ENCODE data around the gene PRRC2C.

DNA sequence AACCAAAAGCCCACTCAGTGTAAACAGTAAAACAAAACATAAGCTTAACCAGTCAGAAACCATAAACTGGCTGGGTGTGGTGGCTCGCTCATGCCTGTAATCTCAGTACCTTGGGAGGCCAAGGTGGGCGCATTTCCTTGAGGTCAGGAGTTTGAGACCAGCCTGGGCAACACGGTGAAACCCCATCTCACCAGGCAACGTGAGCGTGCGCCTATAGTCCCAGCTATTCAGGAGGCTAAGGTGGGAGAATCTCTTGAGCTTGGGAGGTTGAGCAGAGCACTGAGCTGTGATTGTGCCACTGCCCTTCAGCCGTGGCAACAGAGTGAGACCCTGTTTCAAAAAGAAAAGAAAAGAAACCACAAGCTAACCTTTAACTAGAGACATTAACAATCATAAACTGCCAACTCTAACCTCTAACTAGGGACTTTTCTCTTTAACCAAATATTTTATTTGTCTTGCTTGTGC, 13.1 kb upstream of the PRRC2C start:
- TF ChIP-seq, protein P1, sequence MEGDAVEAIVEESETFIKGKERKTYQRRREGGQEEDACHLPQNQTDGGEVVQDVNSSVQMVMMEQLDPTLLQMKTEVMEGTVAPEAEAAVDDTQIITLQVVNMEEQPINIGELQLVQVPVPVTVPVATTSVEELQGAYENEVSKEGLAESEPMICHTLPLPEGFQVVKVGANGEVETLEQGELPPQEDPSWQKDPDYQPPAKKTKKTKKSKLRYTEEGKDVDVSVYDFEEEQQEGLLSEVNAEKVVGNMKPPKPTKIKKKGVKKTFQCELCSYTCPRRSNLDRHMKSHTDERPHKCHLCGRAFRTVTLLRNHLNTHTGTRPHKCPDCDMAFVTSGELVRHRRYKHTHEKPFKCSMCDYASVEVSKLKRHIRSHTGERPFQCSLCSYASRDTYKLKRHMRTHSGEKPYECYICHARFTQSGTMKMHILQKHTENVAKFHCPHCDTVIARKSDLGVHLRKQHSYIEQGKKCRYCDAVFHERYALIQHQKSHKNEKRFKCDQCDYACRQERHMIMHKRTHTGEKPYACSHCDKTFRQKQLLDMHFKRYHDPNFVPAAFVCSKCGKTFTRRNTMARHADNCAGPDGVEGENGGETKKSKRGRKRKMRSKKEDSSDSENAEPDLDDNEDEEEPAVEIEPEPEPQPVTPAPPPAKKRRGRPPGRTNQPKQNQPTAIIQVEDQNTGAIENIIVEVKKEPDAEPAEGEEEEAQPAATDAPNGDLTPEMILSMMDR (IDR thresholded peaks at IDR 0.05; ENCODE audit: low read length) = no peak
- TF ChIP-seq EZH2 (optimal IDR thresholded peaks at IDR 0.05; ENCODE audit: low read depth, low read length) = no peak
- TF ChIP-seq EZH2phosphoT487 (IDR thresholded peaks at IDR 0.05; ENCODE audit: low read length) = no peak

Measured in MM.1S (cell line).